B cell (primary cell): ENCODE results near the gene PANK2. TPM values are rescaled to one million over a fixed set of nuclear protein-coding genes. Genes with fewer than 3 reads are reported as not detected.

Experiments used
- ATAC-seq: fragments of 200-7000 bp; cut with Tn5 transposase; one replicate; pipeline ENCODE4 v1.10.0; 2021; ENCODE audit warnings: low read depth, mild to moderate bottlenecking, moderate number of reproducible peaks, moderate library complexity
- CTCF ChIA-PET: fragments of 350-600 bp; sonication (Branson Sonifier 250); formaldehyde crosslinking; loops from one replicate; lab custom pipeline; 2021; ENCODE audit warnings: antibody characterized with exemption, inconsistent platforms; lab: Charles Lee
- POLR2A ChIA-PET: fragments of 350-600 bp; sonication (Branson Sonifier 250); formaldehyde crosslinking; loops from one replicate; lab custom pipeline; 2021; ENCODE audit warnings: antibody characterized with exemption; lab: Charles Lee
- DNase-seq: peaks from one replicate; pipeline ENCODE4 v3.0.0; 2013
- H2AFZ ChIP-seq: 2 replicates; pipeline ENCODE4 v1.6.1; 2012; ENCODE audit warnings: mild to moderate bottlenecking, low read depth, low read length; ENCODE audit not compliant: insufficient read depth, poor library complexity, severe bottlenecking
- H3K27ac ChIP-seq, 2 donors: 1 replicate in 1 of 2; 2 replicates in 1 of 2; pipeline ENCODE4 v1.5.1; 2012 to 2013; ENCODE audit warnings: low read length in 2 of 2, mild to moderate bottlenecking in 2 of 2, moderate library complexity in 1 of 2
- H3K27me3 ChIP-seq, 4 experiments: fragments of 200-600 bp in 1 of 4; sonication (generic) in 1 of 4; replicated peaks in 1 of 4; 1 replicate in 2 of 4; 2 replicates in 2 of 4; pipeline versions ENCODE4 v1.6.1 to v1.7.0; 2013 to 2016; ENCODE audit warnings: low read length in 3 of 4, mild to moderate bottlenecking in 2 of 4, mixed read lengths in 1 of 4, moderate library complexity in 1 of 4; ENCODE audit not compliant: insufficient read depth in 4 of 4, control insufficient read depth in 3 of 4; ENCODE audit errors: control extremely low read depth in 1 of 4
- H3K36me3 ChIP-seq, 2 experiments: replicated peaks in 1 of 2; 1 replicate in 1 of 2; 2 replicates in 1 of 2; pipeline versions ENCODE4 v1.6.1 to v1.7.1; 2013; ENCODE audit warnings: low read length in 1 of 2; ENCODE audit not compliant: insufficient read depth in 2 of 2, control insufficient read depth in 1 of 2; ENCODE audit errors: control extremely low read depth in 1 of 2, extremely low read depth in 1 of 2
- H3K4me1 ChIP-seq, 2 donors: fragments of 200-600 bp in 1 of 2; sonication (generic) in 1 of 2; 1 replicate in 1 of 2; 2 replicates in 1 of 2; pipeline versions ENCODE4 v1.5.1 to v1.6.1; 2013 to 2017; ENCODE audit warnings: low read length in 2 of 2; ENCODE audit not compliant: control insufficient read depth in 2 of 2, insufficient read depth in 2 of 2
- H3K4me2 ChIP-seq: replicated peaks from 2 replicates; pipeline ENCODE3; 2012; ENCODE audit warnings: mild to moderate bottlenecking, low read depth, low read length; ENCODE audit not compliant: poor library complexity, severe bottlenecking
- H3K4me3 ChIP-seq, 5 experiments: fragments of 200-600 bp in 1 of 5; sonication (generic) in 1 of 5; 1 replicate in 3 of 5; 2 replicates in 2 of 5; pipeline versions ENCODE4 v1.5.1 to v1.7.0; 2011 to 2016; ENCODE audit warnings: low read length in 4 of 5, mild to moderate bottlenecking in 4 of 5, low read depth in 2 of 5, control low read depth in 1 of 5, moderate library complexity in 1 of 5; ENCODE audit not compliant: insufficient read depth in 1 of 5; ENCODE audit errors: control extremely low read depth in 1 of 5, extremely low read depth in 1 of 5
- H3K79me2 ChIP-seq: fragments of 200-600 bp; sonication (generic); one replicate; pipeline ENCODE4 v1.6.0; 2016; ENCODE audit warnings: low read length; ENCODE audit not compliant: control insufficient read depth, insufficient read depth
- H3K9ac ChIP-seq: fragments of 200-600 bp; sonication (generic); 2 replicates; pipeline ENCODE4 v1.6.1; 2017; ENCODE audit warnings: mild to moderate bottlenecking, low read length, moderate library complexity
- H3K9me3 ChIP-seq, 3 donors: one replicate each; pipeline versions ENCODE4 v1.6.1 to v1.7.1; 2013; ENCODE audit warnings: low read length in 2 of 3; ENCODE audit not compliant: control insufficient read depth in 2 of 3, insufficient read depth in 1 of 3; ENCODE audit errors: control extremely low read depth in 1 of 3
- H4K20me1 ChIP-seq: 2 replicates; pipeline ENCODE4 v1.6.0; 2012; ENCODE audit warnings: mild to moderate bottlenecking, low read length; ENCODE audit not compliant: insufficient read depth, control insufficient read depth, poor library complexity, severe bottlenecking
- H3K27ac Mint-ChIP-seq: one replicate; pipeline ENCODE4 v1.8.0; 2021; ENCODE audit warnings: mixed read lengths
- H3K27me3 Mint-ChIP-seq: one replicate; pipeline ENCODE4 v1.8.0; 2021; ENCODE audit warnings: mixed read lengths
- H3K4me1 Mint-ChIP-seq: one replicate; pipeline ENCODE4 v1.8.0; 2021; ENCODE audit warnings: mixed read lengths
- H3K4me3 Mint-ChIP-seq: one replicate; pipeline ENCODE4 v1.8.0; 2021; ENCODE audit warnings: mixed read lengths
- H3K9me3 Mint-ChIP-seq: one replicate; pipeline ENCODE4 v1.8.0; 2022; ENCODE audit warnings: mixed read lengths; ENCODE audit not compliant: insufficient read depth
- EZH2 ChIP-seq: IDR thresholded peaks from 2 replicates; pipeline ENCODE4 v1.6.1; 2012; ENCODE audit warnings: borderline replicate concordance, low read depth, mild to moderate bottlenecking, moderate library complexity, low read length; ENCODE audit not compliant: insufficient read depth, poor library complexity, severe bottlenecking
- WGBS: methylation state at CpG from one replicate; pipeline ENCODE4 v1.1.5; 2013; ENCODE audit warnings: missing lambda C conversion rate; ENCODE audit not compliant: insufficient coverage; 5-methylcytosine and 5-hydroxymethylcytosine counted together
- intact Hi-C: fragments of 100-400 bp; cut with micrococcal nuclease; formaldehyde crosslinking; loops from one replicate; pipeline ENCODE4 v1.10.0; 2022
- polyA plus RNA-seq: library from polyadenylated mRNA; depleted of rRNA; stranded (reverse); fragments of >200 nt; gene quantifications from 2 replicates; pipeline ENCODE4 v1.2.3, GENCODE V29; 2012
- total RNA-seq, 2 donors: library from RNA; stranded (reverse); fragments of 120-200 nt in 1 of 2; gene quantifications; 1 replicate in 1 of 2; 2 replicates in 1 of 2; pipeline versions ENCODE4 v1.2.3 to v1.2.4, GENCODE V29; 2013 to 2022
- TF ChIP-seq, protein P1 (sequence below): fragments of 200-600 bp; IDR thresholded peaks from one replicate; pipeline ENCODE4 v1.8.0; 2022; ENCODE audit warnings: antibody characterized with exemption, mild to moderate bottlenecking

PANK2 gene
- total and polyA plus RNA-seq, 2 donors (not counting 1 experiment from before 2014, with no cell fraction given): 20.5 to 63.3 TPM

DNA sequence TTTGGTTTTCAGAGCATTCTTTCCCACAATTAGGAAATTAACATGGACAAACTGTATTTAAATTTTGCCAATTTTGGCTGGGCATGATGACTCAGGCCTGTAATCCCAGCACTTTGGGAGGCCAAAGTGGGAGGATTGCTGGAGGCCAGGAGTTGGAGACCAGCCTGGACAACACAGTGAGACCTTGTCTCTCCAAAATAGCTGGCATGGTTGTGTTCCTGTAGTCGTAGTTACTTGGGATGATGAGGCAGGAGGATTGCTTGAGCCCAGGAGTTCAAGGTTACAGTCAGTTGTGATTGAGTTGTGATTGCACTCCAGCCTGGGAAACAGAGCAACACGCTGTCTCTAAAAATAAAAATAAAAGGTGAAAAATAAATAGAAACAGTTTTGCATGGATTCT, 15.0 kb downstream of the PANK2 start:
- Histone ChIP-seq H2AFZ (no peak overlapping the region), H3K9me3 (no peaks in the 10 kb centered on the region), H3K79me2 (peaks cover 97% of the 10 kb centered on the region), H3K27ac (no peak overlapping the region), H3K4me2 (no peak overlapping the region), H3K27me3 (no peaks in the 10 kb centered on the region), H3K4me3 (no peak overlapping the region), H4K20me1 (peaks cover 88% of the 10 kb centered on the region), H3K9ac (no peak overlapping the region), H3K4me1 (peaks cover 37 to 52% of the 10 kb centered on the region in 2 donors), H3K36me3 (peaks cover 0 to 12% of the 10 kb centered on the region in 2 experiments)
- intact Hi-C loops: no loop called here
- Mint-ChIP-seq H3K9me3 (no peaks in the 10 kb centered on the region), H3K27me3 (no peaks in the 10 kb centered on the region), H3K4me1 (peaks cover 75% of the 10 kb centered on the region), H3K4me3 (no peak overlapping the region), H3K27ac (no peak overlapping the region)
- ATAC-seq (no peak), DNase-seq (no peak)
- 100% methylated on average over 2 of the region's 2 CpGs for WGBS
- ChIA-PET CTCF (no interaction called here), POLR2A (no interaction called here)
- TF ChIP-seq, protein P1, sequence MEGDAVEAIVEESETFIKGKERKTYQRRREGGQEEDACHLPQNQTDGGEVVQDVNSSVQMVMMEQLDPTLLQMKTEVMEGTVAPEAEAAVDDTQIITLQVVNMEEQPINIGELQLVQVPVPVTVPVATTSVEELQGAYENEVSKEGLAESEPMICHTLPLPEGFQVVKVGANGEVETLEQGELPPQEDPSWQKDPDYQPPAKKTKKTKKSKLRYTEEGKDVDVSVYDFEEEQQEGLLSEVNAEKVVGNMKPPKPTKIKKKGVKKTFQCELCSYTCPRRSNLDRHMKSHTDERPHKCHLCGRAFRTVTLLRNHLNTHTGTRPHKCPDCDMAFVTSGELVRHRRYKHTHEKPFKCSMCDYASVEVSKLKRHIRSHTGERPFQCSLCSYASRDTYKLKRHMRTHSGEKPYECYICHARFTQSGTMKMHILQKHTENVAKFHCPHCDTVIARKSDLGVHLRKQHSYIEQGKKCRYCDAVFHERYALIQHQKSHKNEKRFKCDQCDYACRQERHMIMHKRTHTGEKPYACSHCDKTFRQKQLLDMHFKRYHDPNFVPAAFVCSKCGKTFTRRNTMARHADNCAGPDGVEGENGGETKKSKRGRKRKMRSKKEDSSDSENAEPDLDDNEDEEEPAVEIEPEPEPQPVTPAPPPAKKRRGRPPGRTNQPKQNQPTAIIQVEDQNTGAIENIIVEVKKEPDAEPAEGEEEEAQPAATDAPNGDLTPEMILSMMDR: no peak
- no peak for TF ChIP-seq EZH2

DNA sequence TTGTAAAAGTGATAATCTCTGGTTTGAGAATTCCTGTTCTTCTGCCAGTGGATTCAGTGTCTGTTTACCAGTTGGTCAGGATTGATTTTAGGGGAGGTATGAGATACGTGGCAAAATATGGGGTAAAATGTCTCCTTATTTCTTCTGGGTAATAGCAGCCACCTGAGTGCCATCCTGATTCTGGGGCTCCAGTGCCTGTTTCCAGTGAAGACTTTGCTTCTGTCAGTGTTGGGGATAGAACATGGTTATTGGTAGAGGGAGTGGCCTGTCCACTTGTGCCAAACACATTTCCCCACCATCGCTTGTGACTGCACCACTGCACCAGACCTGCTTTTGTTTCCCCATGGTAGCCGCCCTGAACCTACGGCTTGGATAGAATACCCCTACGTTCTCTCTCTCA, 15.7 kb downstream of the PANK2 start:
- no peaks in the 10 kb centered on the region for H3K27me3 Mint-ChIP-seq
- Histone ChIP-seq H3K27ac (no peak overlapping the region), H3K79me2 (peaks cover 97% of the 10 kb centered on the region), H3K4me1 (peaks cover 33 to 51% of the 10 kb centered on the region in 2 donors), H3K27me3 (no peaks in the 10 kb centered on the region), H3K9me3 (no peaks in the 10 kb centered on the region), H3K4me2 (no peak overlapping the region), H3K4me3 (no peak overlapping the region), H3K36me3 (peaks cover 0 to 16% of the 10 kb centered on the region in 2 experiments), H4K20me1 (peaks cover 88% of the 10 kb centered on the region), H2AFZ (no peak overlapping the region), H3K9ac (no peak overlapping the region)
- H3K4me1 Mint-ChIP-seq: peaks cover 70% of the 10 kb centered on the region
- no peak for DNase-seq
- no peak for ATAC-seq
- WGBS: 93% methylated on average over 5 of the region's 5 CpGs
- H3K9me3 Mint-ChIP-seq: no peaks in the 10 kb centered on the region
- ChIA-PET POLR2A (no interaction called here), CTCF (interaction anchor here (0.6 kb wide), 1 partner anchor 137 kb away, joined by 3 read pairs; the partner anchor contains the start of gene ADISSP)
- H3K27ac Mint-ChIP-seq: peak overlapping the region; percentile 41
- no peak for TF ChIP-seq EZH2
- TF ChIP-seq, protein P1: no peak
- intact Hi-C loops: no loop called here
- no peak overlapping the region for H3K4me3 Mint-ChIP-seq
